Ishikawa (cell line): Measurements from ENCODE around the gene EEFSEC.

ENCODE experiments used
- CEBPB ChIP-seq: IDR thresholded peaks from 2 replicates; pipeline ENCODE4 v1.6.1; 2012
- EGR1 ChIP-seq: IDR thresholded peaks from 2 replicates; pipeline ENCODE4 v1.6.1; 2012
- EP300 ChIP-seq: IDR thresholded peaks from 2 replicates; pipeline ENCODE4 v1.6.1; 2012; ENCODE audit warnings: borderline replicate concordance
- FOXM1 ChIP-seq: IDR thresholded peaks from 2 replicates; pipeline ENCODE4 v1.6.1; 2012; ENCODE audit warnings: low read depth, borderline replicate concordance
- MAX ChIP-seq: IDR thresholded peaks from 2 replicates; pipeline ENCODE4 v1.6.1; 2012
- NFIC ChIP-seq: IDR thresholded peaks from 2 replicates; pipeline ENCODE4 v1.6.1; 2012
- TAF1 ChIP-seq: IDR thresholded peaks from 2 replicates; pipeline ENCODE4 v1.6.1; 2012; ENCODE audit warnings: low read depth, mild to moderate bottlenecking
- TCF12 ChIP-seq: IDR thresholded peaks from 2 replicates; pipeline ENCODE4 v1.6.1; 2012; ENCODE audit warnings: low read depth

DNA sequence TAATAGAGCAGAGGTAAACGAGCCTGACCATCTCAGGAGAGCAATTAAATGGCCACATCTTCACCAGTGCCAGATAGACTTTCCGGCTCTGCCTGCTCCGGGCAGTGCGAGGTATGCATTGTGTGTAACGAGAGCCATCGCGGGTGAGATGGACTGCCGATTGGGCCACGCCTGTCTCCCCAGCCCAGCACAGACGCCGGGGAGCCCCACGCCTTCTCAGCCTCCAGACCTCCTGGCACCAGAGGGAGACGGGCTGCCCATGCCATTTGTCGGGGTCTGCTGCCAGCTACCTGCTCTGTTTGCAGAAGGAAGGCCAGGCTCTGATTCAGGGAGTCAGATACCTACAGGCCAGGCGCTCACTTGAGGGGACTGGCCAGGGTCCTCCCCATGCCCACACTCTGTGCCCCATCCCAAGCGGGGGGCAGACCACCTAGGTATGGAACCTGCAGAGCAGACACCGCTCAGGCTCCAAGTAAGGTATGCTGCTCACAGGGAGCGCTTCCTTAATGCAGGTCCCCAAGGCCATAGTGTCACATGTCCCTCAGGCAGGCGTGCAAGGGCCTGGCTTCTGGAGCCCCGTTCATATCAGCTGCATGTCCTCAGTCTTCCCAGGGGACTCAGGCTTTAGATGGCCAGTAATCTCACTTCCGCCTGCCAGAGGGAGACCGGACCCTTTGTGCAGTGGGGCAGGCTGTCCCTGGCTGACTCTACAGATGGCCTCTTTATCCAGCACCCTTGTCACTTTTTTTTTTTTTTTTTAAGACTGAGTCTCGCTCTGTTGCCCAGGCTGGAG is 251.2 kb downstream of the EEFSEC start:
- TF ChIP-seq EGR1 (no peak), MAX (no peak), TAF1 (no peak), NFIC (no peak), CEBPB (no peak), EP300 (no peak), FOXM1 (no peak), TCF12 (no peak)
